ENCODE measurements around the gene C15orf62. TPM values are rescaled to one million over a fixed set of nuclear protein-coding genes. Genes with fewer than 3 reads are reported as not detected.

The C15orf62 gene
- total RNA-seq, 1 donor from 2014 or later: 0.17 TPM

GRCh38 chr15:40766906-40767837, 2.6 kb upstream of the C15orf62 start:
- no peak for TF ChIP-seq CTCF (IDR thresholded peaks at IDR 0.05; ENCODE audit: partially characterized antibody, unreplicated experiment)
- H3K4me1 Mint-ChIP-seq (ENCODE audit: low read depth, unreplicated experiment): peaks cover 33% of the 10 kb centered on the region
- peaks cover 15% of the 10 kb centered on the region for H3K27me3 Mint-ChIP-seq (ENCODE audit: unreplicated experiment)
- H3K9me3 Mint-ChIP-seq (ENCODE audit: unreplicated experiment): peaks cover 4% of the 10 kb centered on the region
- H3K4me3 Mint-ChIP-seq (ENCODE audit: unreplicated experiment): no peak overlapping the region
- no peak overlapping the region for H3K27ac Mint-ChIP-seq (ENCODE audit: unreplicated experiment)
- DNase-seq: no peak
- no peaks in the 10 kb centered on the region for H3K36me3 Mint-ChIP-seq (ENCODE audit: unreplicated experiment)

DNA sequence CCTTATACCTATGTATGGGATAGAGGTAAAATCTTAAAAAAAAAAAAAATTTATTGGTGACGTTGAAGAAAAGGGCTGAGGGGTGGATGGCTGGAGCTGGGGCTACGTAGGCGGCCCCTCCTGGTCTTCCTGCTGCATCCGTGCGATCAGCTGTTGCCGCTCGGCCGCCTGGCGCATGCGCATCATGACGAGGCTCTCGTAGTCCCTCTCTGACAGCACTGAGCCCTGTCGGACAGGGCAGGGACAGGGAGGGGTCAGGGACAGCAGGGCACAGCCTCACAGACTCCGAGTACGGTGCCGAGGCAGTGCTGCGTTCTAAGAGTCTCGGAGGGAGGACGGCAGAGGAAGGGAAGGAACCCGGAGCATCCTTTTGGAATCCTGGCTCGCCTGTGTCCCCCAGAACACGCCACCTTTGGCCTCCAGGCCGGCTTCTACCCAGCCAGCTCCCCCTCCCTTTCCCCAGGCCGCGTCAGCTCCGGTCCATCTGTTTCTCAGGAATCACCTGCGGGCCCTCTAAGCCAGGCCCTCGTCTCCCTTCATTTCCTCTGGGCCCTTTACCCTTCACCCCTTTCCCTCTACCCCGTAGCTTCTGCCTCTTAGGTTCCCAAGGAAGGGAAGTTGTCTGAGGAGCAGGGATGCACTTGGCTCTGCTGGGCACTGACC, 1.8 kb upstream of the C15orf62 start:
- Mint-ChIP-seq H3K27me3 (ENCODE audit: unreplicated experiment) (peaks cover 14% of the 10 kb centered on the region), H3K9me3 (ENCODE audit: unreplicated experiment) (peaks cover 4% of the 10 kb centered on the region), H3K27ac (ENCODE audit: unreplicated experiment) (no peak overlapping the region), H3K36me3 (ENCODE audit: unreplicated experiment) (no peaks in the 10 kb centered on the region), H3K4me3 (ENCODE audit: unreplicated experiment) (no peak overlapping the region), H3K4me1 (ENCODE audit: low read depth, unreplicated experiment) (peaks cover 37% of the 10 kb centered on the region)
- TF ChIP-seq CTCF (IDR thresholded peaks at IDR 0.05; ENCODE audit: partially characterized antibody, unreplicated experiment): no peak
- DNase-seq: no peak

DNA sequence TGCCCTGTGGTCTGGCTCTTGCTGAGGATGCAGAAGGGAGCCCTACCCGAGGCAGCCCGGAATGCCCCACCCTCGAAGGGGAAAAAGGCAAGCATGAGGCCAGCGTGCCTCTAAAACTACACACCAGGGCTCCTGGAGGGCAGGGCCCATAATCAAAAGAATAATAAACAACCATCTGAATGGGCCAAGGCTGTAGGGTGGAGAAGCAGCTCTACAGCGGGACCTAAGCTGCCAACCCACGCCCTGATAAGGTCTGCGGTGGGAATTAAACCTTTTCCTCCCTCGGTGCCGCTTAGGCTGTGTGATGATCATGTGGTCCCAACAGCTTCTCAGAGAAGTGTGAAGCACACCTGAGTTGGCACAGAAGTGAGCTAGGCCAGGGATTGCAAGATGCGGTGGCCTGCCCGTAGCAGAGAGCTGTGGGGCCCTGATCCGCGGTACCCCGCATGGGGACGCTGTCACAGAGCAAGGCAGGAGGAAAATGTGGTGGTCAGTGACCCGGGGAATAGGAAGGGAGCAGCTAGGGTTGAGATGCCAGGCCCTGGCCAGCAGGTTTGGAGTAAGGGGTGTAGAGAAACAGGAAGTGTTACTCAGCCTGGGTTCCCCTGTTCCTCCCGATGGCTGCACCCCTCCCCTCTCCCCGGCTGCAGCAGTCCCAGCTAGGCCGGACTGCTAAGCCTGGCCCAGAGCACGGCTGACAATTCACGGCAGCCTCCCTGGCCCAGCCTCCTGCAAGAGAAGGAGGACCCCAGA, 1.1 kb upstream of the C15orf62 start:
- peak overlapping the region; percentile 62 for H3K27ac Mint-ChIP-seq (ENCODE audit: unreplicated experiment)
- DNase-seq: no peak
- no peaks in the 10 kb centered on the region for H3K36me3 Mint-ChIP-seq (ENCODE audit: unreplicated experiment)
- H3K27me3 Mint-ChIP-seq (ENCODE audit: unreplicated experiment): peaks cover 13% of the 10 kb centered on the region
- no peak for TF ChIP-seq CTCF (IDR thresholded peaks at IDR 0.05; ENCODE audit: partially characterized antibody, unreplicated experiment)
- H3K4me3 Mint-ChIP-seq (ENCODE audit: unreplicated experiment): no peak overlapping the region
- peaks cover 4% of the 10 kb centered on the region for H3K9me3 Mint-ChIP-seq (ENCODE audit: unreplicated experiment)
- H3K4me1 Mint-ChIP-seq (ENCODE audit: low read depth, unreplicated experiment): peaks cover 37% of the 10 kb centered on the region

- Mint-ChIP-seq H3K4me3 (ENCODE audit: unreplicated experiment) (peak overlapping the region; percentile 71), H3K36me3 (ENCODE audit: unreplicated experiment) (no peaks in the 10 kb centered on the region), H3K4me1 (ENCODE audit: low read depth, unreplicated experiment) (peaks cover 34% of the 10 kb centered on the region), H3K27ac (ENCODE audit: unreplicated experiment) (peak overlapping the region; percentile 90), H3K27me3 (ENCODE audit: unreplicated experiment) (peaks cover 12% of the 10 kb centered on the region), H3K9me3 (ENCODE audit: unreplicated experiment) (peaks cover 4% of the 10 kb centered on the region)
- TF ChIP-seq CTCF (IDR thresholded peaks at IDR 0.05; ENCODE audit: partially characterized antibody, unreplicated experiment): no peak
- DNase-seq: peak; percentile 78
These were observed 454 bp downstream of the C15orf62 start for GRCh38 chr15:40770147-40770721.
